Loucy (cell line): ENCODE results near the gene KPNA6.

Experiments
- CTCF ChIP-seq: fragments of 200-600 bp; sonication (generic); conservative IDR thresholded peaks from 2 replicates; pipeline ENCODE4 v1.5.1; 2014; ENCODE audit warnings: mild to moderate bottlenecking, antibody characterized with exemption, low read length
- EZH2phosphoT487 ChIP-seq: fragments of 200-600 bp; IDR thresholded peaks from 2 replicates; pipeline ENCODE4 v1.6.1; 2018; ENCODE audit warnings: antibody characterized with exemption, mild to moderate bottlenecking, moderate library complexity, borderline replicate concordance

- no peak for TF ChIP-seq CTCF
- TF ChIP-seq EZH2phosphoT487 = no peak
These were observed 73.7 kb downstream of the KPNA6 start for GRCh38 chr1:32181563-32181962.
